Aortic smooth muscle cell (primary cell): ENCODE measurements around the gene AVPR1A. TPM values are rescaled to one million over a fixed set of nuclear protein-coding genes. Genes with fewer than 3 reads are reported as not detected.

Experiments
- total RNA-seq: library from RNA; depleted of rRNA; stranded (reverse); fragments of >200 nt; gene quantifications from 2 replicates; pipeline ENCODE4 v1.2.3, GENCODE V29; 2014

The AVPR1A gene
- not detected in 2 replicates for total RNA-seq

DNA sequence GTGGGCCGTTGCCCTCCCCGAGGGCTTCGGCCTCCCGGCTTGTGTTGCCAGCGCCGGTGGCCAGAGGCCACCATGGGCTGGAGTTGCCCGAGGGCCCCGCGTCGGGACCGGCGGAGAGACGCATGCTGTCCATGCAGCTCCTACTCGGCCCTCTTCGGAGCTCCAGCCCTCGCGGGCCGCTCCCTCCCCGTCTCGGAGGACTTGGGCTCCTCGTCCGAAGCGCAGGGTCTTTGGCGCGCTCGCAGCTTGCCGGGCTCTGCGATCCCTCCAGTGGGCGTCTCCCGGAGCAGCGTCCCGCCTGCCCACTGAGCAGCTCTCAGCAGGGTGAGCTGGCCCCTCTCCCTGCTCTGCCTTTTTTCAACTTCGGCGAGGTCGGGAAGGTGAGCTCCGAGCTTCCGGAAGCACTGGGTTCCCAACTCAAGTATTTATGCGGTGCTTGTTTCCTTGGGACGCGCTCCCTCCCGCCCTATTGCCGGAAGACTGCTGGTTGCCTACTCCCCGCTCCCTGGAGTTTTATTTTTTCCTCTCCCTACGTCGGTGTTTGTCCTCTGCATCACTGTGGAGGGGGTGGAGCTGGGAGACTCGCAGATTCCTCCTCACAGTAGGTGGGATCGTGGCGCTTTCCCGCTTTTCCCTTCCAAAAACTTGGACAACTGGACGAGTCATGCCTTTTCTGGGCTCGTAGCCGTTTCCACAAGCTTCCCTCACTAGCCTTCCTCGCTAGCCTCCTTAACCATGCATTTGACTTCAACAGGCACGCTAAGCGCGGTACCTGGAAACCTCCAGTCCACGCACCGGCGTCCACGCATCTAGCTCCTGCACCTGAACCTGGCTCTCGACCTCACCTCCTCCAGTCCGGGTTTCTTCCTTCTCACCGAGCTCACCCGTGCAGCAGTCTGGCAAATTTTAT, at the start of gene AVPR1A:
Gene AVPR1A (minus strand): TSS at position 489 of the 910 bp plus-strand sequence. CDS start 365 bp downstream, at position 124.

Other genes with a start within 250 kb of the AVPR1A start
- gene PPM1H, start 216.1 kb downstream of the AVPR1A start, total RNA-seq = 1.7 and 3.0 TPM in 2 replicates